Adrenal gland (tissue), 12 donors: Measurements from ENCODE around the gene CLCF1. TPM values are rescaled to one million over a fixed set of nuclear protein-coding genes. Genes with fewer than 3 reads are reported as not detected.

Experiments used
- DNase-seq, 7 donors: peaks; one replicate each; pipeline ENCODE4 v3.0.0-alpha.2; 2019 to 2020
- H3K27ac ChIP-seq, 5 donors: fragments of 200-600 bp; sonication (generic) in 4 of 5; 1 replicate in 3 of 5; 2 replicates in 2 of 5; pipeline versions ENCODE4 v1.5.1 to v1.8.0; 2016 to 2020; ENCODE audit warnings: mild to moderate bottlenecking in 1 of 5
- H3K27me3 ChIP-seq: fragments of 200-600 bp; 2 replicates; pipeline ENCODE4 v1.8.0; 2021
- H3K36me3 ChIP-seq, 2 donors: fragments of 200-600 bp; replicated peaks in 1 of 2; 1 replicate in 1 of 2; 2 replicates in 1 of 2; pipeline versions ENCODE4 v1.5.1 to v1.8.0; 2018 to 2022
- H3K4me1 ChIP-seq, 2 donors: fragments of 200-600 bp; replicated peaks in 1 of 2; 1 replicate in 1 of 2; 2 replicates in 1 of 2; pipeline versions ENCODE4 v1.5.1 to v1.8.0; 2018 to 2021
- H3K4me3 ChIP-seq, 4 donors: fragments of 200-600 bp; sonication (generic) in 3 of 4; one replicate each; pipeline ENCODE4 v1.5.1; 2016 to 2018
- H3K9me3 ChIP-seq, 3 donors: fragments of 200-600 bp; sonication (generic) in 1 of 3; replicated peaks in 1 of 3; 1 replicate in 2 of 3; 2 replicates in 1 of 3; pipeline versions ENCODE4 v1.5.1 to v1.8.0; 2016 to 2021
- POLR2A ChIP-seq, 2 donors: fragments of 450-650 bp; IDR thresholded peaks; one replicate each; pipeline ENCODE4 v1.6.1; 2017; ENCODE audit warnings: antibody characterized with exemption in 2 of 2, mild to moderate bottlenecking in 2 of 2, moderate library complexity in 1 of 2
- WGBS, 4 donors: extraction: QIAGEN DNeasy Blood & Tissue Kit in 2 of 4; methylation state at CpG; one replicate each; pipeline versions ENCODE4 v1.1.5 to v1.1.7; 2013 to 2017; 5-methylcytosine and 5-hydroxymethylcytosine counted together
- intact Hi-C, 2 donors: fragments of 100-400 bp; cut with DNase I; formaldehyde crosslinking; loops; one replicate each; pipeline versions ENCODE4 v1.14.1 to v1.15.0; 2022 to 2023
- polyA plus RNA-seq, 3 donors: library from polyadenylated mRNA; stranded (reverse); fragments of 200-250 nt in 2 of 3; fragments of 350-450 nt in 1 of 3; fragmentation: Illumina TruSeq in 1 of 3; extraction: RNeasy Lipid Tissue Mini Kit (QIAGEN cat#74804) in 1 of 3; gene quantifications; one replicate each; pipeline ENCODE4 v1.2.3, GENCODE V29; 2013 to 2014
- total RNA-seq, 9 donors: library from RNA; depleted of rRNA in 4 of 9; stranded (reverse); fragments of >200 nt in 4 of 9; fragments of 120-200 nt in 1 of 9; fragmentation: NEBNext Ultra II Directional in 1 of 9; extraction: Animal tissue kit (Norgen Biotek cat#: 25700) in 1 of 9; gene quantifications; one replicate each; pipeline versions ENCODE4 v1.1.0 to v1.2.4, GENCODE V29; 2013 to 2023
- TF ChIP-seq, protein P1 (sequence below), 6 experiments: fragments of 450-650 bp in 4 of 6; fragments of 200-600 bp in 2 of 6; sonication (generic) in 1 of 6; IDR thresholded peaks; 1 replicate in 5 of 6; 2 replicates in 1 of 6; pipeline versions ENCODE4 v1.5.1 to v1.8.0; 2016 to 2021; ENCODE audit warnings: antibody characterized with exemption in 6 of 6, mild to moderate bottlenecking in 2 of 6, moderate library complexity in 1 of 6
- donor health status: healthy with polysubstance abuse.
- donor health status: Bipolar disorder and iron deficiency.
- donor health status: DM: yes; HTN: yes; CAD: no.
- donor health status: DM: no; HTN: no; CAD: no.
- donor health status: DM: no; HTN: no; CAD: no.
- donor health status: DM: yes; HTN: yes; CAD: no.

The CLCF1 gene
- total and polyA plus RNA-seq, 12 donors: 0.17 to 16.1 (median 3.1) TPM

DNA sequence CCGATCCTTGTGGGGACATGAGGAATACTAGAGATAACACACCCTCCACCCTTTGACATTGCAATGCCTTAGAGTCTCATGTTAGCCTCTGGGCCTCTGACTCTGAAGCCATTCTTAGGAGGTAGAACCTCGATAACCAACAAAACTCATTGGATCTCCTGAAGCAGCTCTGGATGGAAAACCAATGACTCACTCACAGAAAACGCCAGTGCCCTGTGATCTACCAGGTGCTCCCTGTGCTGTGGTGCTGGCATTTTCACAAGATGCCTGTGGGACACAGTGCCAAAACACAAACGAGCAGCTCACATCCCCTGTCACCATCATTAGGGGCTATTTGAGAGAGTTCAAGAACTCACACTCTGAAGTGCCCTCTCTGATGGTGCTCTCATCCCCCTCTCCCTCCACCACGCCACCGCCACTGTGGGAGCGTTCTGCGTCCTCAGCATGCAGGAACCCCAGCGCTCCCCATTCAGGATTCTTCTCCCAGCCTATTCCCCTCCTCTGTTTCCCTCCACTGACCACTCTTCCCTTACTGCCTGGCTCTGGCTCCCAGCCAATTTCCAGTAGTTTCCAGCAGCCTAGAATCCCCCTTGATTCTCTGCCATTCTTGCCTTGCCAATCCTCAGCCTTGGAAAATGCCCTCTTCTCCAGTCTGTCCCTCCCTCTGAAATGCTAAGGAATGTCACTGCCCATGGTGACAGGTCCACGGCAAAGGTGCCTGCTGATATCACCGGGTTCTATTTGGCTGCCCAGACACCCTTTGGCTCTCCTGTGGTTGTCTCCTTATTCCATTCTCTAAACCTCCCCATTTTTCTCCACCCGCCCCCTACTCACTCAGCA, 15.3 kb downstream of the CLCF1 start:
- Histone ChIP-seq H3K36me3 (no peaks in the 10 kb centered on the region), H3K4me3 (no peak overlapping the region), H3K27me3 (no peaks in the 10 kb centered on the region), H3K9me3 (no peaks in the 10 kb centered on the region), H3K27ac (peak overlapping the region in 1 of 5 donors; percentile 99), H3K4me1 (peaks cover 20 to 40% of the 10 kb centered on the region in 2 donors)
- 80 to 85% (median 84%) methylated on average over 12 of the region's 12 CpGs for WGBS, 4 donors
- TF ChIP-seq, protein P1, sequence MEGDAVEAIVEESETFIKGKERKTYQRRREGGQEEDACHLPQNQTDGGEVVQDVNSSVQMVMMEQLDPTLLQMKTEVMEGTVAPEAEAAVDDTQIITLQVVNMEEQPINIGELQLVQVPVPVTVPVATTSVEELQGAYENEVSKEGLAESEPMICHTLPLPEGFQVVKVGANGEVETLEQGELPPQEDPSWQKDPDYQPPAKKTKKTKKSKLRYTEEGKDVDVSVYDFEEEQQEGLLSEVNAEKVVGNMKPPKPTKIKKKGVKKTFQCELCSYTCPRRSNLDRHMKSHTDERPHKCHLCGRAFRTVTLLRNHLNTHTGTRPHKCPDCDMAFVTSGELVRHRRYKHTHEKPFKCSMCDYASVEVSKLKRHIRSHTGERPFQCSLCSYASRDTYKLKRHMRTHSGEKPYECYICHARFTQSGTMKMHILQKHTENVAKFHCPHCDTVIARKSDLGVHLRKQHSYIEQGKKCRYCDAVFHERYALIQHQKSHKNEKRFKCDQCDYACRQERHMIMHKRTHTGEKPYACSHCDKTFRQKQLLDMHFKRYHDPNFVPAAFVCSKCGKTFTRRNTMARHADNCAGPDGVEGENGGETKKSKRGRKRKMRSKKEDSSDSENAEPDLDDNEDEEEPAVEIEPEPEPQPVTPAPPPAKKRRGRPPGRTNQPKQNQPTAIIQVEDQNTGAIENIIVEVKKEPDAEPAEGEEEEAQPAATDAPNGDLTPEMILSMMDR (IDR thresholded peaks at IDR 0.05): no peak
- TF ChIP-seq POLR2A (IDR thresholded peaks at IDR 0.05): no peak
- intact Hi-C loops: no loop called here
- no peak for DNase-seq

DNA sequence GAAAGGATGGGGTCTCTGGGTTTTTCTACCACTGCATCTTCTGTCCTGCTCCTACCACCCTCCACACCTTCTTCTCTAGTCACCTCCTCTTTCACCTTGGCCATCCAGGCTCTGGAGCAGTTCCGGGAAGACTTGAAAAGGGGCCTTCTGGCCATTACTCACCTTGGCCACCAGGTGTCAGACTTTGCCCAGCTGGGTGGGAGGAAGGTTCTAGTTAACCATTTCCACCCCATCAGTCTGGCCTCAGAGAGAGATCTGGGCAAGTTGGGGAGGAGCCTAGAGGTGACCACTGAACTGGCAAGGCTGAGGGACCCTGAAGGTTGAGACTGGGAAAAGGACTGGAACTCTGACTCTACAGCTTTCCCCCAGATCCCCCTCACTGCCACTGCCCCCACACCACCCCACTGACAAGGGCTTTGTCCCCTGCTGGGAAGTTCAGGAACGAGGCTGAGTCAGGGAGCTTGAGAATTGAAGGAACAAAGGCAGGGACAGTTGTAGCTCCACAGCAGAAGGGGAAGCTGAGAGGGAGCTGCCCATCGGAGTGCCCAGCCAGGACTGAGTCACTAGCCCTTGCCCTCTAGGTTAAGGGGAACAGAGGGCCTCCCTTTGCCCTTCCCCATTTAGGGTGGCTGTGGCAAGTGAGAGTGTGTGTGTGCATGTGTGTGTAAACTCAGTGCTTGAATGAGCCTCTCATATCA, 16.4 kb downstream of the CLCF1 start:
- WGBS, 4 donors: 0 to 24% (median 11%) methylated on average over 2 to 3 of the region's 3 CpGs
- intact Hi-C loops: no loop called here
- TF ChIP-seq, protein P1 (IDR thresholded peaks at IDR 0.05): peak; percentile 86 to 97 (median 92)
- no peak for TF ChIP-seq POLR2A (IDR thresholded peaks at IDR 0.05)
- Histone ChIP-seq H3K4me3 (no peak overlapping the region), H3K27me3 (no peaks in the 10 kb centered on the region), H3K27ac (peak overlapping the region in 3 of 5 donors; percentile 23 to 99 (median 98)), H3K36me3 (no peaks in the 10 kb centered on the region), H3K4me1 (peaks cover 30 to 50% of the 10 kb centered on the region in 2 donors), H3K9me3 (no peaks in the 10 kb centered on the region)
- DNase-seq: peak; percentile 65 to 79 (median 71)

DNA sequence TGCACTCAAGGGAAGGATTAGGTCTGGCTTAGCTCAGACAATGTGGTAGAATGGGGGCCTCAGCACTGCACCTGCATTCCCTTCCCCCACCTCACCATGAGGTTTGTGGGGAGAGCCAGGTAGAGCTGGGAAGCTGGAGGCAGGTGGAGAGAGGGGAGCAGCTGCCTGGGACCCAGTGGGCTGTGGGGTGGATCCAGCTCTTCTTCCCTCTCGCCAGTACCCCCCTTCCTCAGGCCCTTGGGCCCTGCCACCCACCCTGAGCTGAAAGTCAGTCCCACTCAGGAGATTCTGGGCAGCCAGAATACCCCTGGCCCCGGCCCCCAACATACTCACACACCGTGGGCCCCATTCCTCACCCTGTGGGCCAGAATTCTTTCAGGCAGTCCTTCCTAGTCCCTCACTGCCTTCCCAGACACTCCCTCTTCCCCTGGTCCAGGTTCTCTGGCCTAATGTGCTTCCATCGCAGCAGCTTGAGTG, 17.0 kb downstream of the CLCF1 start:
- 45 to 55% (median 51%) methylated on average over 4 of the region's 4 CpGs for WGBS, 4 donors
- intact Hi-C loops: no loop called here
- no peaks in the 10 kb centered on the region for H3K36me3 ChIP-seq
- no peak overlapping the region for H3K4me3 ChIP-seq
- DNase-seq: no peak
- TF ChIP-seq, protein P1 (IDR thresholded peaks at IDR 0.05): no peak
- TF ChIP-seq POLR2A (IDR thresholded peaks at IDR 0.05): no peak
- H3K27me3 ChIP-seq: no peaks in the 10 kb centered on the region
- no peaks in the 10 kb centered on the region for H3K9me3 ChIP-seq
- H3K4me1 ChIP-seq: peaks cover 35 to 56% of the 10 kb centered on the region in 2 donors
- peak overlapping the region in 3 of 5 donors; percentile 23 to 99 (median 98) for H3K27ac ChIP-seq

DNA sequence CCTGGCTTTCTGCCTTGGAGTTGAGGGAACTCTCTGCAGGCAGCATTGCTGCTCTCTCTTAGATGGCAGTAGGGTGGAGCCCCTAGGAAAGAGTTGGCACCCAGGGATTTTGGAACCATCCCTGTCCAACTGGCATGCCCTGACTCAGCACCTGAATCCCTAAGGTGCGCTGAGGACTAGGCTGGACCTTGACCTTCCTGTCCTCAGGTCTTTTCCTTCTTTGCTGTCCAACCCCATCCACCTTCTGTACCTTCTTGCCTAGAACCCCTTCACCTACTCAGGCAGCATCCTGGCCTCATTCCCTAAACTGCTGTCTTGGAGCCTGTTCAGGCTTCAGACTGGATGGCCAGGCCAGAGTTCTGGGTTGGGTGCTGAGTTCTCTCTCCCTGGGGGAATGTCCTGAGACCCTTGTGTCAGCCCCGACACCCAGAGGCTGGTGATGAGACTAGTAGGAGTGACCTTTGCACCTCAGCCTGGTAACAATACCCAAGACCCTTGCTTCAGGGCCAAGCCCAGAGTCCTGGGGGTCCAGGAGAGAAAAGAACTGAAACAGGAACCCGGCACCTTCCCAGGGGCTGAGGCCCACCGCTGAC, 17.5 kb downstream of the CLCF1 start:
- intact Hi-C loops: no loop called here
- Histone ChIP-seq H3K27me3 (no peaks in the 10 kb centered on the region), H3K9me3 (no peaks in the 10 kb centered on the region), H3K27ac (peak overlapping the region in 4 of 5 donors; percentile 46 to 99 (median 98)), H3K4me1 (peaks cover 37 to 61% of the 10 kb centered on the region in 2 donors), H3K4me3 (no peak overlapping the region), H3K36me3 (no peaks in the 10 kb centered on the region)
- no peak for TF ChIP-seq POLR2A (IDR thresholded peaks at IDR 0.05)
- TF ChIP-seq, protein P1 (IDR thresholded peaks at IDR 0.05): no peak
- no peak for DNase-seq
- WGBS, 4 donors: 64 to 82% (median 79%) methylated on average over 1 to 4 of the region's 4 CpGs
